IPS-20b (cell line): ENCODE results near the gene MAPKBP1.

Experiments used
- H3K27ac ChIP-seq: one replicate; pipeline ENCODE4 v1.5.1; 2013; ENCODE audit warnings: low read length
- H3K27me3 ChIP-seq: 2 replicates; pipeline ENCODE4 v1.6.1; 2013; ENCODE audit warnings: mild to moderate bottlenecking, low read length, inconsistent platforms; ENCODE audit not compliant: insufficient read depth
- H3K36me3 ChIP-seq: 2 replicates; pipeline ENCODE4 v1.6.1; 2013; ENCODE audit warnings: low read depth, mild to moderate bottlenecking, inconsistent platforms, low read length, moderate library complexity; ENCODE audit not compliant: insufficient read depth
- H3K4me1 ChIP-seq: 2 replicates; pipeline ENCODE4 v1.6.1; 2013; ENCODE audit warnings: mild to moderate bottlenecking, control low read depth, inconsistent platforms, low read length, moderate library complexity; ENCODE audit not compliant: insufficient read depth
- H3K4me3 ChIP-seq: 2 replicates; pipeline ENCODE4 v1.5.1; 2013; ENCODE audit warnings: mild to moderate bottlenecking, low read length, inconsistent platforms
- H3K9ac ChIP-seq: 2 replicates; pipeline ENCODE4 v1.6.1; 2013; ENCODE audit warnings: low read depth, mild to moderate bottlenecking, inconsistent platforms, low read length, moderate library complexity
- H3K9me3 ChIP-seq: 2 replicates; pipeline ENCODE4 v1.6.1; 2013; ENCODE audit warnings: mild to moderate bottlenecking, low read depth, low read length, inconsistent platforms; ENCODE audit not compliant: insufficient read depth

The MAPKBP1 gene

DNA sequence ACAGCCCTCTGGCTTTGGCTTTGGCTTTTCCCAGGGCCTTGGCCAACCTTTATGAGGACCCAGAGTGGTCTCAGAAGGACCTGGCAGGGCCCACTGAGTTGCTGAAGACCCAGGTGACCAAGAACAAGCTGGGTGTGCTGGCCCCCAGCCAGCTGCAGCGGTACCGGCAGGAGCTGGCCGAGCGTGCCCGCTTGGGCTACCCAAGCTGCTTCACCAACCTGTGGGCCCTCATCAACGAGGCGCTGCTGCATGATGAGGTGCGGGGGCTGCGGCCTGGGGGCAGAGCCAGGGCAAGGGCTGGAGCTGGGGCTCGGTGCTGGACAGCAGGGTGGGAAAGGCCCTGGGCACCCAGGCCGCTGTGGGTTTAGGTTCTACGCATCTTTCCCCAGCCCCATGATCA lies 70.5 kb downstream of the MAPKBP1 start:
- H3K4me1 ChIP-seq = no peaks in the 10 kb centered on the region
- H3K9ac ChIP-seq = no peak overlapping the region
- H3K4me3 ChIP-seq = no peak overlapping the region
- peaks cover 22% of the 10 kb centered on the region for H3K36me3 ChIP-seq
- no peak overlapping the region for H3K27ac ChIP-seq
- H3K9me3 ChIP-seq = no peaks in the 10 kb centered on the region
- H3K27me3 ChIP-seq = no peaks in the 10 kb centered on the region

DNA sequence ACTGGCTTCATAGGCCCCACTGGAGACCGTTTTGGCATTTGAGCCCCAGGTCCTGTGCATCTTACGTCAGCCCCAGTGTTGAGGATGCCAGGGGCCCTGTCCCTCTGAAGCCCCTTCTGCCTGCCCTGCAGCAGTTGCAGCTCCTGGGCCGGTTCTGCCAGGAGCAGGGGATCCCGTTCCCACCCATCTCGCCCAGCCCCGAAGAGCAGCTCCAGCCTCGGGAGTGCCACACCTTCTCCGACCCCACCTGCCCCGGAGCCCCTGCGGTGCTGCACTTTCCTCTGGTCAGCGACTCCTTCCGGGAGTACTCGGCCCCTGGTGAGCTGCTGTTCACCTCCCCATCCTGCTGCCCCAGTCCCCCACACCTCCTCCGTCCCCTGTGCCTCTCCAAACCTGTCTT lies 72.9 kb downstream of the MAPKBP1 start:
- peaks cover 22% of the 10 kb centered on the region for H3K36me3 ChIP-seq

DNA sequence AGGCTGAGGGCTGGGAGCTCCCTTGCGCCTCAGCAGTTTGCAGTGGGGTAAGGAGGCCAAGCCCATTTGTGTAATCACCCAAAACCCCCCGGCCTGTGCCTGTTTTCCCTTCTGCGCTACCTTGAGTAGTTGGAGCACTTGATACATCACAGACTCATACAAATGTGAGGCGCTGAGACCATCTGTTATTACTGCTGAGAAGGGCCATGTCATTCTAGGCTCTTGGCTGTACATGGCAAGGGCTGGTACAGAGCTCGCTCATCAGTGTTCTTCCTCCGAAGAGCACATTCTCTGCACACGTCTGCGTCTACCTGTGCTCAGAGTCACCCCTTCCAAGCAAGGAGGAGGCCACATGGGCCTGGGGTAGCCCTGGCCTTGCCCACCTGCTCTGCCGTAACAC lies 73.7 kb downstream of the MAPKBP1 start:
- H3K36me3 ChIP-seq = peaks cover 22% of the 10 kb centered on the region
- no peaks in the 10 kb centered on the region for H3K27me3 ChIP-seq
- H3K9ac ChIP-seq = no peak overlapping the region
- no peaks in the 10 kb centered on the region for H3K9me3 ChIP-seq
- no peak overlapping the region for H3K4me3 ChIP-seq
- no peaks in the 10 kb centered on the region for H3K4me1 ChIP-seq
- H3K27ac ChIP-seq = no peak overlapping the region

More for the DNA sequence above, 72.9 kb downstream of the MAPKBP1 start:
- H3K9me3 ChIP-seq = no peaks in the 10 kb centered on the region
- no peak overlapping the region for H3K9ac ChIP-seq
- no peaks in the 10 kb centered on the region for H3K4me1 ChIP-seq
- H3K27ac ChIP-seq = no peak overlapping the region
- no peak overlapping the region for H3K4me3 ChIP-seq
- no peaks in the 10 kb centered on the region for H3K27me3 ChIP-seq

GRCh38 chr15:41848631-41849030 lies 74.3 kb downstream of the MAPKBP1 start:
- Histone ChIP-seq H3K27ac (no peak overlapping the region), H3K9ac (no peak overlapping the region), H3K4me3 (no peak overlapping the region), H3K36me3 (peaks cover 22% of the 10 kb centered on the region), H3K4me1 (no peaks in the 10 kb centered on the region), H3K9me3 (no peaks in the 10 kb centered on the region), H3K27me3 (no peaks in the 10 kb centered on the region)

DNA sequence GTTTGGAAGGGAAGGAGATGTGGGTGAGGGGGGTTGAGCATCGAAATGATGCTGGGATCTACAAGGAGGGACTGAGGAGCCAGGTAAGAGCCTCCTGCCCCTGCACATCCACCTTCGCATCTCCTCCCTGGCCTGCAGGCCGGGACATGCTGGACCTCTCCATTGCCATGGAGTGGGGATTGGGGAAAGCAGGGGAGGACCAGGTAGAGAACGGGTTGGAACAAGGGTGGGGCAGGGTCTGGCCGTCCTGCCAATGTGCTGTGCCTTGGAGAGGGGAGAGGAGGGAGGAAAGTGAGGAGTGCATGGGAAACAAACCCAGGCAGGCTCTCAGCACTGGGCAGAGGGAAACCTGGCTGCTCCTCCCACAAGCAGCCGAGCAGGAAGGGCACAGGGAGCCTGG lies 74.9 kb downstream of the MAPKBP1 start:
- Histone ChIP-seq H3K9me3 (no peaks in the 10 kb centered on the region), H3K4me1 (no peaks in the 10 kb centered on the region), H3K4me3 (no peak overlapping the region), H3K27me3 (no peaks in the 10 kb centered on the region), H3K9ac (no peak overlapping the region), H3K36me3 (peaks cover 22% of the 10 kb centered on the region), H3K27ac (no peak overlapping the region)

- H3K36me3 ChIP-seq = peaks cover 22% of the 10 kb centered on the region
- no peaks in the 10 kb centered on the region for H3K9me3 ChIP-seq
- no peak overlapping the region for H3K9ac ChIP-seq
- H3K27me3 ChIP-seq = no peaks in the 10 kb centered on the region
- no peak overlapping the region for H3K4me3 ChIP-seq
- no peaks in the 10 kb centered on the region for H3K4me1 ChIP-seq
- no peak overlapping the region for H3K27ac ChIP-seq
Measured at GRCh38 chr15:41849861-41850260, 75.6 kb downstream of the MAPKBP1 start.

DNA sequence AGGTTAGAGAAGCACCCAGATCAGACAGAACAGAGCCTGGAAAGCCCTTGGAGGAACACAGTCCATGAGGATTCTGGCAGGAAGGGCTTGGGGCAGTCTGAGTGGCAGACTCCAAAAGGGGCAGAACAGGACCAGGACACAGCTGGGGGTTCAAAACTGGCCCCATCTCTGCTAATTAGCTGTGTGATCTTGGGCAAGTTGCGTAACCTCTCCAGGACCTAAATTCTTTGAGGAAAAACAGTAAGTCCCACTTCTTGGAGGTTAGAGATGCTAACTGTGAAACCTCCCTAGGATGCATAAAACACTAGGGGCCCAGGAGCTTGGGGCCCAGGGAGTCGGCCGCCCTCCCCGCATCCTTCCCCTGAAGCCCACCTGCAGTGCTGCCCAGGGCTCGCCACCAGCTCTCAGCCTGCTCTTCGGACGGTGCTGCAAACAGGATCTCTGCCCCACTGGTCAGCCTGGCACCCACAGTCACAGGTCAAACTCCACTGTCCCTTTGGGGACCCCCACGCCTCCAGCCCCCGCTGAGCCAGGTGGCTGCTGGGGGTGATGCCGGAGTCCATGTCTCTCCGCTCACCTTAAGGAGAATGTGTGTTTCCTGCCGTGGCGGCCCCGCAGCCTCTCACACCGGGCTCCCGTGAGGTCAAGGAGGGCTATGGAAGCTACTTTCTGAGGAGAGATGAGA lies 76.3 kb downstream of the MAPKBP1 start:
- no peak overlapping the region for H3K9ac ChIP-seq
- H3K27me3 ChIP-seq = no peaks in the 10 kb centered on the region
- H3K9me3 ChIP-seq = no peaks in the 10 kb centered on the region
- no peaks in the 10 kb centered on the region for H3K4me1 ChIP-seq
- H3K36me3 ChIP-seq = peaks cover 22% of the 10 kb centered on the region
- no peak overlapping the region for H3K4me3 ChIP-seq
- H3K27ac ChIP-seq = no peak overlapping the region

DNA sequence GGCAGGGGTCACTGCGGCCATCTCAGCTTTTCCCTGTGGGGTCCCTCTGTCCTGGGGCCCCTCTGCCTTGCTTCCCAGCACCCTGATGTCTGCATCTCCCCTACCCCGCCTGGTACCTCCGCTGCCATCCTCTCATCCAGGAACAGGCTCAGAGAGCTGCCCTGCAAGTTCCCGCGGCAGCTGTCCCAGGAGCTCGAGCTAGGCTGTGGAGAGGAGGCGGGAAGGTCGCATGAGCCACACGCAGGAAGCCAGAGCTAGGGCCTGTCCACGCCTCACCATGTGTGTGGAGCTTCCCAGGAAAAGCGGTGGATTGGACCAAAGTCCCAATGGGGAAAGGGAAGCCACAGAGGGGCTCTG lies 76.9 kb downstream of the MAPKBP1 start:
- Histone ChIP-seq H3K4me1 (no peaks in the 10 kb centered on the region), H3K27ac (no peak overlapping the region), H3K36me3 (peaks cover 22% of the 10 kb centered on the region), H3K27me3 (no peaks in the 10 kb centered on the region), H3K9me3 (no peaks in the 10 kb centered on the region), H3K4me3 (no peak overlapping the region), H3K9ac (no peak overlapping the region)

GRCh38 chr15:41851755-41852370 lies 77.6 kb downstream of the MAPKBP1 start:
- H3K9me3 ChIP-seq = no peaks in the 10 kb centered on the region
- H3K36me3 ChIP-seq = peaks cover 15% of the 10 kb centered on the region
- H3K27me3 ChIP-seq = no peaks in the 10 kb centered on the region
- no peak overlapping the region for H3K27ac ChIP-seq
- H3K4me1 ChIP-seq = no peaks in the 10 kb centered on the region
- no peak overlapping the region for H3K9ac ChIP-seq
- no peak overlapping the region for H3K4me3 ChIP-seq

DNA sequence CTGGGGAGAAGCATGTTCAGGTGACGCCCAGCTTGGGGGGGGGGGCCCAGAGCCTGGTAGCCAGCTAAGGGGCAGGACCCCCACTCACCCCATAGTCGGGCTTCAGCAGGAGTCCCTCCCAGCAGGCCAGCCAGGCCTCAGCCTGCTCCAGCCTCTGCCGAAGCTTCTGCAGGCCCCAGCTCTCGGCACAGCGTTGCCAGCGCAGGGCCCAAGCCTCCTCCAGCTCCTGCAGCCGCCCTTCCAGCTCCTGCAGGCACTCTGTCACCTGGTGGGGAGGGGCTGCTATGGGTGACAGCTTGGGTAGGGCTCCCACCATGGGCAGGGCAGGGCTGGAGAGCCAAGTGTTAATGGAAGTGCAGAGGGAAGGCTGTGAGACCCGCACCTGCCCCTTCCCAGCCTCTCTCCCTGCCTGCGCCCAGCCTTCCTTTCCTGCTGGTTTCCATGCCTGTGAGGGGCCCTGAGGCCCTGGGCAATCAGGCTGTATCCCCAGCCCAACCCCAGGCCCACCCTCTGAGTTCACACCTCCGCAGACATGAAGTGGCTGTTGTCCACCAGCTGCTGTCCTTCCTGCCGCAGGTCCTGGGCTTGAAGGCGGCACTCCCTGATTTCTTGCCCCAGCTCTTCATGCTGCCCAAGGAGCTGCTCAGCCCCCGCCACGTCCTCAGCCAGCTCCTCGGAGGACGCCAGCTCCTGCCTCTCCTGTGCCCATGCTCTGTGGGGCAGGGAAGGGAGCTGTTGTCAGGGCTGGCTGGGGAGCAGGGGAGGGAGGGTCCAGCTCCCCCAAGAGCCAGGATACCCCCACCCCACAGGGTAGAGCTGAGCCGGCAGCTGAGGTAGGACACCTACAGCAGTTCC lies 78.7 kb downstream of the MAPKBP1 start:
- H3K9ac ChIP-seq = no peak overlapping the region
- no peak overlapping the region for H3K27ac ChIP-seq
- peaks cover 5% of the 10 kb centered on the region; the same call in 1 of the 2 replicates for H3K36me3 ChIP-seq

GRCh38 chr15:41853831-41854230 lies 79.5 kb downstream of the MAPKBP1 start:
- Histone ChIP-seq H3K9ac (no peak overlapping the region), H3K9me3 (no peaks in the 10 kb centered on the region), H3K27ac (no peak overlapping the region), H3K4me3 (no peak overlapping the region), H3K36me3 (no peaks in the 10 kb centered on the region), H3K4me1 (no peaks in the 10 kb centered on the region), H3K27me3 (no peaks in the 10 kb centered on the region)

More for the DNA sequence above, 78.7 kb downstream of the MAPKBP1 start:
- Histone ChIP-seq H3K9me3 (no peaks in the 10 kb centered on the region), H3K4me1 (no peaks in the 10 kb centered on the region), H3K27me3 (no peaks in the 10 kb centered on the region), H3K4me3 (no peak overlapping the region)

GRCh38 chr15:41854443-41854842 lies 80.2 kb downstream of the MAPKBP1 start:
- no peaks in the 10 kb centered on the region for H3K36me3 ChIP-seq
- H3K9me3 ChIP-seq = no peaks in the 10 kb centered on the region
- H3K9ac ChIP-seq = no peak overlapping the region
- H3K27me3 ChIP-seq = no peaks in the 10 kb centered on the region
- no peaks in the 10 kb centered on the region for H3K4me1 ChIP-seq
- H3K27ac ChIP-seq = no peak overlapping the region
- no peak overlapping the region for H3K4me3 ChIP-seq
